ENCODE results near the gene BDH2. TPM values are rescaled to one million over a fixed set of nuclear protein-coding genes. Genes with fewer than 3 reads are reported as not detected.

The BDH2 gene
- total RNA-seq, 1 experiment from 2014 or later, result 10.1 TPM

GRCh38 chr4:103126126-103126525, 26.5 kb upstream of the BDH2 start:
- H4K20me1 ChIP-seq (ENCODE audit: insufficient read depth), result no peaks in the 10 kb centered on the region
- no peaks in the 10 kb centered on the region for H3K79me2 ChIP-seq (ENCODE audit: low read depth)
- DNase-seq, result no peak
- CTCF ChIA-PET, result no interaction called here
- no peak overlapping the region for H2AFZ ChIP-seq
- no peaks in the 10 kb centered on the region for H3K9me2 ChIP-seq (ENCODE audit: insufficient read depth)
- H3K4me1 ChIP-seq (replicated peaks; ENCODE audit: insufficient read depth), result no peaks in the 10 kb centered on the region
- H3K4me2 ChIP-seq, result no peak overlapping the region
- H3F3A ChIP-seq (ENCODE audit: insufficient read depth, low read depth), result no peaks in the 10 kb centered on the region
- no TSS peak for BruUV-seq (replicated peaks)
- no peaks in the 10 kb centered on the region for H3K9me3 ChIP-seq (ENCODE audit: insufficient read depth, low read depth)
- POLR2A ChIA-PET (ENCODE audit: unreplicated experiment), result interaction anchor here (0.6 kb wide), 1 partner anchor 781 kb away, joined by 3 read pairs; no protein-coding TSS in a partner anchor
- intact Hi-C loops (cut with micrococcal nuclease; ENCODE audit: unreplicated experiment), result no loop called here
- no peaks in the 10 kb centered on the region for H3K36me3 ChIP-seq (ENCODE audit: low read depth)
- TF ChIP-seq, protein P1, sequence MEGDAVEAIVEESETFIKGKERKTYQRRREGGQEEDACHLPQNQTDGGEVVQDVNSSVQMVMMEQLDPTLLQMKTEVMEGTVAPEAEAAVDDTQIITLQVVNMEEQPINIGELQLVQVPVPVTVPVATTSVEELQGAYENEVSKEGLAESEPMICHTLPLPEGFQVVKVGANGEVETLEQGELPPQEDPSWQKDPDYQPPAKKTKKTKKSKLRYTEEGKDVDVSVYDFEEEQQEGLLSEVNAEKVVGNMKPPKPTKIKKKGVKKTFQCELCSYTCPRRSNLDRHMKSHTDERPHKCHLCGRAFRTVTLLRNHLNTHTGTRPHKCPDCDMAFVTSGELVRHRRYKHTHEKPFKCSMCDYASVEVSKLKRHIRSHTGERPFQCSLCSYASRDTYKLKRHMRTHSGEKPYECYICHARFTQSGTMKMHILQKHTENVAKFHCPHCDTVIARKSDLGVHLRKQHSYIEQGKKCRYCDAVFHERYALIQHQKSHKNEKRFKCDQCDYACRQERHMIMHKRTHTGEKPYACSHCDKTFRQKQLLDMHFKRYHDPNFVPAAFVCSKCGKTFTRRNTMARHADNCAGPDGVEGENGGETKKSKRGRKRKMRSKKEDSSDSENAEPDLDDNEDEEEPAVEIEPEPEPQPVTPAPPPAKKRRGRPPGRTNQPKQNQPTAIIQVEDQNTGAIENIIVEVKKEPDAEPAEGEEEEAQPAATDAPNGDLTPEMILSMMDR (conservative IDR thresholded peaks at IDR 0.05), result no peak
- TF ChIP-seq EZH2 (IDR thresholded peaks at IDR 0.05; ENCODE audit: low read depth), result no peak
- H3K27ac ChIP-seq, result no peak overlapping the region
- no peaks in the 10 kb centered on the region for H3K27me3 ChIP-seq (ENCODE audit: insufficient read depth, low read depth)
- H3K4me3 ChIP-seq, result no peak overlapping the region

- no peaks in the 10 kb centered on the region; the same call in 1 of the 2 replicates for H3K36me3 ChIP-seq (ENCODE audit: low read depth)
These were observed 23.5 kb upstream of the BDH2 start for GRCh38 chr4:103123114-103123513.

GRCh38 chr4:103118166-103118565, 18.5 kb upstream of the BDH2 start:
- ChIA-PET CTCF (no interaction called here), POLR2A (ENCODE audit: unreplicated experiment) (no interaction called here)
- no peak for TF ChIP-seq EZH2 (IDR thresholded peaks at IDR 0.05; ENCODE audit: low read depth)
- TF ChIP-seq, protein P1 (conservative IDR thresholded peaks at IDR 0.05), result no peak

More at GRCh38 chr4:103123114-103123513, 23.5 kb upstream of the BDH2 start:
- Histone ChIP-seq H3K4me1 (replicated peaks; ENCODE audit: insufficient read depth) (no peaks in the 10 kb centered on the region), H3K9me2 (ENCODE audit: insufficient read depth) (no peaks in the 10 kb centered on the region), H2AFZ (no peak overlapping the region), H3K27ac (no peak overlapping the region), H3F3A (ENCODE audit: insufficient read depth, low read depth) (no peaks in the 10 kb centered on the region), H3K79me2 (ENCODE audit: low read depth) (no peaks in the 10 kb centered on the region), H4K20me1 (ENCODE audit: insufficient read depth) (no peaks in the 10 kb centered on the region), H3K9me3 (ENCODE audit: insufficient read depth, low read depth) (no peaks in the 10 kb centered on the region), H3K4me2 (no peak overlapping the region), H3K27me3 (ENCODE audit: insufficient read depth, low read depth) (no peaks in the 10 kb centered on the region), H3K4me3 (no peak overlapping the region)
- no TSS peak for BruUV-seq (replicated peaks)
- CTCF ChIA-PET, result no interaction called here
- TF ChIP-seq, protein P1 (conservative IDR thresholded peaks at IDR 0.05), result no peak
- TF ChIP-seq EZH2 (IDR thresholded peaks at IDR 0.05; ENCODE audit: low read depth), result no peak
- POLR2A ChIA-PET (ENCODE audit: unreplicated experiment), result no interaction called here
- DNase-seq, result no peak
- intact Hi-C loops (cut with micrococcal nuclease; ENCODE audit: unreplicated experiment), result no loop called here

More at GRCh38 chr4:103118166-103118565, 18.5 kb upstream of the BDH2 start:
- H3K27ac ChIP-seq, result no peak overlapping the region
- H4K20me1 ChIP-seq (ENCODE audit: insufficient read depth), result no peaks in the 10 kb centered on the region
- no TSS peak for BruUV-seq (replicated peaks)
- no peak overlapping the region for H2AFZ ChIP-seq
- no peaks in the 10 kb centered on the region for H3F3A ChIP-seq (ENCODE audit: insufficient read depth, low read depth)
- no peak overlapping the region for H3K4me2 ChIP-seq
- H3K4me3 ChIP-seq, result no peak overlapping the region
- no peak for DNase-seq
- no peaks in the 10 kb centered on the region for H3K79me2 ChIP-seq (ENCODE audit: low read depth)
- no peaks in the 10 kb centered on the region for H3K4me1 ChIP-seq (replicated peaks; ENCODE audit: insufficient read depth)
- no peaks in the 10 kb centered on the region for H3K9me2 ChIP-seq (ENCODE audit: insufficient read depth)
- no peaks in the 10 kb centered on the region for H3K27me3 ChIP-seq (ENCODE audit: insufficient read depth, low read depth)
- no peaks in the 10 kb centered on the region; the same call in 1 of the 2 replicates for H3K36me3 ChIP-seq (ENCODE audit: low read depth)
- no peaks in the 10 kb centered on the region for H3K9me3 ChIP-seq (ENCODE audit: insufficient read depth, low read depth)
- intact Hi-C loops (cut with micrococcal nuclease; ENCODE audit: unreplicated experiment), result no loop called here
